ENCODE measurements around the gene DTX3L. TPM values are rescaled to one million over a fixed set of nuclear protein-coding genes. Genes with fewer than 3 reads are reported as not detected.

Gene DTX3L
- polyA plus RNA-seq, 3 donors = 8.6 to 29.0 (median 17.7) TPM

DNA sequence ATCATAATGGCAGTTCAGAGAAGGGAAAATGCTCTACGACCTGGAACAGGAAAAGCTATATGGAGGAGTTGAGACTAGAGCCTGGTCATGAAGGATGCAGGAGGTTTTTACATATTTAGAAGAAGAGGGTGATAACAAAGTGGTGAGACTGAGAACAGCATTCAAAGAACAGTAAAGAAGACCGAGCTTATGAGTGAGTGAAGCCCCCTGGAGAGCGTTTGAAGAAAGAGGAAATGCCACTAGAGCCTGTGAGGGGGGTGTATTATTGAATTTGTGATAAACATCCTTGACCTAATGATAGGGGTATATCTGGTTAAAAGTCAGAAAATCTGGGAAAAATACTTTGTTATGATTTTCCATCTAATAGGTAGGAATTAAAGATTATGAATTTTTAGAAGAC, 4.2 kb upstream of the DTX3L start:
- Histone ChIP-seq H3K79me2 (ENCODE audit: insufficient read depth, low read length) (peaks cover 45% of the 10 kb centered on the region), H2AFZ (ENCODE audit: insufficient read depth, low read depth, low read length, poor library complexity, severe bottlenecking) (no peak overlapping the region), H3K4me3 (replicated peaks in 1 of 3; ENCODE audit: low read depth in 2 of 3, low read length in 3 of 3) (no peak overlapping the region), H3K36me3 (replicated peaks in 1 of 2; ENCODE audit: control insufficient read depth in 1 of 2, insufficient read depth in 2 of 2, low read length in 2 of 2) (peaks cover 47 to 53% of the 10 kb centered on the region in 2 donors), H3K9me3 (replicated peaks in 1 of 2; ENCODE audit: control insufficient read depth in 1 of 2, insufficient read depth in 1 of 2, low read length in 2 of 2) (no peaks in the 10 kb centered on the region), H3K4me2 (replicated peaks; ENCODE audit: extremely low read depth, low read length, poor library complexity, severe bottlenecking) (no peak overlapping the region), H3K27me3 (ENCODE audit: control insufficient read depth in 2 of 2, insufficient read depth in 2 of 2, low read length in 2 of 2) (no peaks in the 10 kb centered on the region), H4K20me1 (ENCODE audit: insufficient read depth, low read length) (peaks cover 37% of the 10 kb centered on the region), H3K27ac (ENCODE audit: low read depth in 1 of 2, low read length in 2 of 2) (no peak overlapping the region), H3K9ac (ENCODE audit: insufficient read depth, low read length, poor library complexity, severe bottlenecking) (no peak overlapping the region), H3K4me1 (ENCODE audit: control insufficient read depth in 1 of 2, insufficient read depth in 2 of 2, low read length in 2 of 2) (peaks cover 13 to 16% of the 10 kb centered on the region in 2 donors)
- Mint-ChIP-seq H3K27ac (no peak overlapping the region), H3K4me3 (no peak overlapping the region), H3K9me3 (no peaks in the 10 kb centered on the region), H3K27me3 (ENCODE audit: low read depth in 3 of 3) (peaks cover 0 to 2% (median 1%) of the 10 kb centered on the region in 3 donors), H3K36me3 (peaks cover 53 to 54% of the 10 kb centered on the region in 2 donors), H3K4me1 (peaks cover 36% of the 10 kb centered on the region)
- TF ChIP-seq CTCF (IDR thresholded peaks at IDR 0.05) = no peak
- intact Hi-C loops (cut with micrococcal nuclease) = loop anchor here (2.0 to 10.0 kb wide), 2 partner anchors 55 to 119 kb away; no protein-coding TSS in a partner anchor
- DNase-seq = no peak
- 61% methylated on average over 3 of the region's 3 CpGs for WGBS (ENCODE audit: insufficient coverage)

GRCh38 chr3:122560680-122561079, 3.5 kb upstream of the DTX3L start:
- intact Hi-C loops (cut with micrococcal nuclease) = loop anchor here (2.0 to 10.0 kb wide), 2 partner anchors 54 to 118 kb away; no protein-coding TSS in a partner anchor
- H3K4me3 ChIP-seq (replicated peaks in 1 of 3; ENCODE audit: low read depth in 2 of 3, low read length in 3 of 3) = no peak overlapping the region
- H3K79me2 ChIP-seq (ENCODE audit: insufficient read depth, low read length) = peaks cover 53% of the 10 kb centered on the region

More at GRCh38 chr3:122560680-122561079, 3.5 kb upstream of the DTX3L start:
- peak overlapping the region in 1 of 2 donors; percentile 12 for H3K27ac ChIP-seq (ENCODE audit: low read depth in 1 of 2, low read length in 2 of 2)
- H3K9me3 ChIP-seq (replicated peaks in 1 of 2; ENCODE audit: control insufficient read depth in 1 of 2, insufficient read depth in 1 of 2, low read length in 2 of 2) = no peaks in the 10 kb centered on the region
- Mint-ChIP-seq H3K4me1 (peaks cover 43% of the 10 kb centered on the region), H3K27me3 (ENCODE audit: low read depth in 3 of 3) (peaks cover 0 to 2% (median 1%) of the 10 kb centered on the region in 3 donors), H3K4me3 (no peak overlapping the region), H3K27ac (peak overlapping the region in 5 of 7 donors; percentile 55 to 92 (median 78)), H3K9me3 (no peaks in the 10 kb centered on the region), H3K36me3 (peaks cover 48% of the 10 kb centered on the region in 2 donors)
- H3K36me3 ChIP-seq (replicated peaks in 1 of 2; ENCODE audit: control insufficient read depth in 1 of 2, insufficient read depth in 2 of 2, low read length in 2 of 2) = peaks cover 40 to 48% of the 10 kb centered on the region in 2 donors
- no peak overlapping the region for H2AFZ ChIP-seq (ENCODE audit: insufficient read depth, low read depth, low read length, poor library complexity, severe bottlenecking)
- H3K9ac ChIP-seq (ENCODE audit: insufficient read depth, low read length, poor library complexity, severe bottlenecking) = no peak overlapping the region
- peaks cover 37% of the 10 kb centered on the region for H4K20me1 ChIP-seq (ENCODE audit: insufficient read depth, low read length)
- peaks cover 20 to 24% of the 10 kb centered on the region in 2 donors for H3K4me1 ChIP-seq (ENCODE audit: control insufficient read depth in 1 of 2, insufficient read depth in 2 of 2, low read length in 2 of 2)
- peak in 2 of 3 donors; percentile 44 to 55 for DNase-seq
- WGBS (ENCODE audit: insufficient coverage) = 89% methylated on average over 1 of the region's 1 CpG
- no peaks in the 10 kb centered on the region for H3K27me3 ChIP-seq (ENCODE audit: control insufficient read depth in 2 of 2, insufficient read depth in 2 of 2, low read length in 2 of 2)
- H3K4me2 ChIP-seq (replicated peaks; ENCODE audit: extremely low read depth, low read length, poor library complexity, severe bottlenecking) = no peak overlapping the region
- TF ChIP-seq CTCF (IDR thresholded peaks at IDR 0.05) = peak; percentile 73
